ENCODE results near the gene PFN2.
"Not testable (repeated sequence)": the region's sequence is repeated elsewhere in the genome, so short reads cannot be mapped to it uniquely, and the experiment has no call there.

Gene PFN2

GRCh38 chr3:149969110-149969939 is 1.4 kb downstream of the PFN2 start:
- DNase-seq (ENCODE audit: low read depth, low spot score): peak; percentile 27
- H3K27ac ChIP-seq: peak overlapping the region; percentile 79

- peak overlapping the region; percentile 79 for H3K27ac ChIP-seq
- no peak for DNase-seq (ENCODE audit: low read depth, low spot score)
These were observed 2.5 kb downstream of the PFN2 start for GRCh38 chr3:149968216-149968615.

GRCh38 chr3:149967086-149967685 is 3.5 kb downstream of the PFN2 start:
- DNase-seq (ENCODE audit: low read depth, low spot score): no peak
- H3K27ac ChIP-seq: peak overlapping the region; percentile 79

- H3K27ac ChIP-seq: no peak overlapping the region
- no peak for DNase-seq (ENCODE audit: low read depth, low spot score)
These were observed 5.4 kb downstream of the PFN2 start for GRCh38 chr3:149965278-149965677.

- no peak for DNase-seq (ENCODE audit: low read depth, low spot score)
- no peak overlapping the region for H3K27ac ChIP-seq
These were observed 6.4 kb downstream of the PFN2 start for GRCh38 chr3:149964291-149964690.

- DNase-seq (ENCODE audit: low read depth, low spot score): no peak
- no peak overlapping the region for H3K27ac ChIP-seq
These were observed 7.2 kb downstream of the PFN2 start for GRCh38 chr3:149963485-149963884.

GRCh38 chr3:149959443-149959842 is 11.3 kb downstream of the PFN2 start:
- no peak for DNase-seq (ENCODE audit: low read depth, low spot score)
- H3K27ac ChIP-seq: no peak overlapping the region

GRCh38 chr3:149958171-149958796 is 12.4 kb downstream of the PFN2 start:
- peak overlapping the region; percentile 27 for H3K27ac ChIP-seq
- peak; percentile 24 for DNase-seq (ENCODE audit: low read depth, low spot score)

GRCh38 chr3:149957361-149958125 is 13.2 kb downstream of the PFN2 start:
- peak overlapping the region; percentile 27 for H3K27ac ChIP-seq
- DNase-seq (ENCODE audit: low read depth, low spot score): no peak

GRCh38 chr3:149955449-149955848 is 15.2 kb downstream of the PFN2 start:
- no peak for DNase-seq (ENCODE audit: low read depth, low spot score)

GRCh38 chr3:149954812-149955211 is 15.9 kb downstream of the PFN2 start:
- H3K27ac ChIP-seq: no peak overlapping the region
- no peak for DNase-seq (ENCODE audit: low read depth, low spot score)

More at GRCh38 chr3:149955449-149955848, 15.2 kb downstream of the PFN2 start:
- no peak overlapping the region for H3K27ac ChIP-seq

- no peak overlapping the region for H3K27ac ChIP-seq
- no peak for DNase-seq (ENCODE audit: low read depth, low spot score)
These were observed 21.5 kb downstream of the PFN2 start for GRCh38 chr3:149949181-149949580.

GRCh38 chr3:149947231-149947630 is 23.5 kb downstream of the PFN2 start:
- H3K27ac ChIP-seq: no peak overlapping the region
- no peak for DNase-seq (ENCODE audit: low read depth, low spot score)

- DNase-seq (ENCODE audit: low read depth, low spot score); H3K27ac ChIP-seq: not testable (repeated sequence)
These were observed 26.7 kb downstream of the PFN2 start for GRCh38 chr3:149943966-149944365.

- H3K27ac ChIP-seq: no peak overlapping the region
- DNase-seq (ENCODE audit: low read depth, low spot score): no peak
These were observed 28.3 kb downstream of the PFN2 start for GRCh38 chr3:149942409-149942808.

GRCh38 chr3:149941946-149942345 is 28.7 kb downstream of the PFN2 start:
- DNase-seq (ENCODE audit: low read depth, low spot score): no peak
- no peak overlapping the region for H3K27ac ChIP-seq

GRCh38 chr3:149941186-149941585 is 29.5 kb downstream of the PFN2 start:
- H3K27ac ChIP-seq: no peak overlapping the region

GRCh38 chr3:149938392-149939055 is 32.2 kb downstream of the PFN2 start:
- not testable (repeated sequence) for DNase-seq (ENCODE audit: low read depth, low spot score); H3K27ac ChIP-seq

More at GRCh38 chr3:149941186-149941585, 29.5 kb downstream of the PFN2 start:
- DNase-seq (ENCODE audit: low read depth, low spot score): no peak

GRCh38 chr3:149936812-149937230 is 33.9 kb downstream of the PFN2 start:
- H3K27ac ChIP-seq: no peak overlapping the region
- DNase-seq (ENCODE audit: low read depth, low spot score): no peak

- no peak overlapping the region for H3K27ac ChIP-seq
- DNase-seq (ENCODE audit: low read depth, low spot score): no peak
These were observed 36.2 kb downstream of the PFN2 start for GRCh38 chr3:149934524-149934923.

Measured in epithelial cell of prostate (primary cell).